ENCODE results near the gene SLC25A23.

The SLC25A23 gene

GRCh38 chr19:6459262-6460098, at the start of gene SLC25A23 (continued):
- TF ChIP-seq ZNF335 (tag by site-specific recombination; conservative IDR thresholded peaks at IDR 0.05) (peak; percentile 59), ZSCAN30 (tag by site-specific recombination; IDR thresholded peaks at IDR 0.05) (peak; percentile 30; the same call in 1 of the 2 replicates), ZBTB11 (tag by site-specific recombination; conservative IDR thresholded peaks at IDR 0.05; ENCODE audit: low read depth) (no peak), PRDM2 (tag by site-specific recombination; IDR thresholded peaks at IDR 0.05; ENCODE audit: borderline replicate concordance) (0 out of 2 replicates have a peak, but pooled peaks have one; percentile 27), ZBTB7A (tag by site-specific recombination; IDR thresholded peaks at IDR 0.05; ENCODE audit: low read depth) (0 out of 2 replicates have a peak, but pooled peaks have one; percentile 12), ZNF776 (tag by site-specific recombination; IDR thresholded peaks at IDR 0.05; ENCODE audit: borderline replicate concordance) (no peak), ZNF600 (tag by site-specific recombination; IDR thresholded peaks at IDR 0.05) (peak; percentile 72), ZNF324 (tag by site-specific recombination; IDR thresholded peaks at IDR 0.05) (no peak), ZNF280C (tag by site-specific recombination; IDR thresholded peaks at IDR 0.05) (no peak), KLF1 (tag by site-specific recombination; IDR thresholded peaks at IDR 0.05) (peak; percentile 88; the same call in 1 of the 2 replicates), ZNF311 (tag by site-specific recombination; IDR thresholded peaks at IDR 0.05; ENCODE audit: borderline replicate concordance) (no peak), ZNF121 (tag by site-specific recombination; IDR thresholded peaks at IDR 0.05) (peak; percentile 34; the same call in 1 of the 2 replicates), ZSCAN5A (tag by site-specific recombination; IDR thresholded peaks at IDR 0.05) (no peak)

Data from HEK293 (cell line).